Tibial nerve (tissue), 3 donors: ENCODE measurements around the gene CLK3.

Source experiments
- CTCF ChIP-seq, 5 experiments: fragments of 200-600 bp in 3 of 5; fragments of 450-650 bp in 2 of 5; sonication (generic) in 3 of 5; IDR thresholded peaks; one replicate each; pipeline ENCODE4 v1.5.1; 2016 to 2019; ENCODE audit warnings: antibody characterized with exemption in 5 of 5, mild to moderate bottlenecking in 3 of 5, moderate library complexity in 2 of 5
- POLR2A ChIP-seq, 2 donors: fragments of 450-650 bp; IDR thresholded peaks; one replicate each; pipeline ENCODE4 v1.6.1; 2017; ENCODE audit warnings: antibody characterized with exemption in 2 of 2, mild to moderate bottlenecking in 2 of 2, moderate library complexity in 2 of 2

GRCh38 chr15:74631408-74631807, 15.8 kb downstream of the CLK3 start:
- TF ChIP-seq CTCF (IDR thresholded peaks at IDR 0.05) (no peak), POLR2A (IDR thresholded peaks at IDR 0.05) (no peak)
